GM23248 (cell line): ENCODE results near the gene ALG11. TPM values are rescaled to one million over a fixed set of nuclear protein-coding genes. Genes with fewer than 3 reads are reported as not detected.
A peak's percentile ranks its signal among the peaks of the same experiment; 100 is the strongest.

Source experiments
- DNase-seq: peaks from one replicate; pipeline ENCODE4 v3.0.0-alpha.2; 2015
- H2AFZ ChIP-seq: fragments of 200-600 bp; sonication (generic); 2 replicates; pipeline ENCODE4 v1.6.1; 2016; ENCODE audit warnings: antibody characterized with exemption
- H3F3A ChIP-seq: fragments of 200-600 bp; sonication (generic); 2 replicates; pipeline ENCODE4 v1.6.1; 2016; ENCODE audit warnings: mild to moderate bottlenecking, antibody characterized with exemption, mixed run types; ENCODE audit not compliant: insufficient read depth
- H3K27ac ChIP-seq: fragments of 200-600 bp; sonication (generic); 2 replicates; pipeline ENCODE4 v1.5.1; 2016; ENCODE audit warnings: mild to moderate bottlenecking
- H3K27me3 ChIP-seq: fragments of 200-600 bp; sonication (generic); replicated peaks from 2 replicates; pipeline ENCODE4 v1.6.1; 2016; ENCODE audit warnings: mild to moderate bottlenecking; ENCODE audit not compliant: insufficient read depth
- H3K36me3 ChIP-seq: fragments of 200-600 bp; sonication (generic); 2 replicates; pipeline ENCODE4 v1.6.1; 2016; ENCODE audit warnings: low read depth, mild to moderate bottlenecking
- H3K4me1 ChIP-seq: fragments of 200-600 bp; sonication (generic); 2 replicates; pipeline ENCODE4 v1.6.1; 2016; ENCODE audit warnings: mild to moderate bottlenecking; ENCODE audit not compliant: insufficient read depth
- H3K4me2 ChIP-seq: fragments of 200-600 bp; sonication (generic); one replicate; pipeline ENCODE4 v1.6.1; 2016; ENCODE audit warnings: mild to moderate bottlenecking; ENCODE audit not compliant: unreplicated experiment
- H3K4me3 ChIP-seq: fragments of 200-600 bp; sonication (generic); 2 replicates; pipeline ENCODE4 v1.5.1; 2016; ENCODE audit warnings: mild to moderate bottlenecking
- H3K79me2 ChIP-seq: fragments of 200-600 bp; sonication (generic); 2 replicates; pipeline ENCODE4 v1.6.1; 2016; ENCODE audit warnings: mild to moderate bottlenecking; ENCODE audit not compliant: insufficient read depth
- H3K9ac ChIP-seq: fragments of 200-600 bp; sonication (generic); 2 replicates; pipeline ENCODE4 v1.6.1; 2016; ENCODE audit warnings: mild to moderate bottlenecking
- H3K9me2 ChIP-seq: fragments of 200-600 bp; sonication (generic); 2 replicates; pipeline ENCODE4 v1.6.1; 2016; ENCODE audit warnings: mixed run types, mild to moderate bottlenecking, moderate library complexity; ENCODE audit not compliant: insufficient read depth
- H3K9me3 ChIP-seq: fragments of 200-600 bp; sonication (generic); one replicate; pipeline ENCODE4 v1.6.1; 2017; ENCODE audit warnings: low read depth
- H4K20me1 ChIP-seq: fragments of 200-600 bp; sonication (generic); 2 replicates; pipeline ENCODE4 v1.6.0; 2016; ENCODE audit not compliant: insufficient read depth
- EZH2 ChIP-seq: fragments of 200-600 bp; sonication (generic); IDR thresholded peaks from 2 replicates; pipeline ENCODE4 v1.6.1; 2018; ENCODE audit warnings: antibody characterized with exemption, mild to moderate bottlenecking; ENCODE audit not compliant: insufficient read depth, poor library complexity, severe bottlenecking
- EZH2phosphoT487 ChIP-seq: fragments of 200-600 bp; sonication (generic); IDR thresholded peaks from 2 replicates; pipeline ENCODE4 v1.6.1; 2018; ENCODE audit warnings: antibody characterized with exemption, moderate library complexity, mild to moderate bottlenecking, low read depth; ENCODE audit not compliant: insufficient read depth
- WGBS, 2 experiments: methylation state at CpG; one replicate each; pipeline ENCODE4 v1.1.6; 2015 to 2017; ENCODE audit warnings: low lambda C conversion rate in 2 of 2, low coverage in 1 of 2; ENCODE audit errors: missing lambda C conversion rate in 2 of 2; 5-methylcytosine and 5-hydroxymethylcytosine counted together
- in situ Hi-C: fragments of 300-500 bp; cut with MboI; formaldehyde crosslinking; loops from 2 replicates; pipeline ENCODE4 v1.15.0; 2020
- polyA plus RNA-seq: library from polyadenylated mRNA; unstranded; fragments of >200 nt; fragmentation: Nextera tagmentation; extraction: Ambion mirVana; gene quantifications from 2 replicates; pipeline ENCODE4 v1.2.1, GENCODE V29; 2016
- total RNA-seq: library from RNA; depleted of rRNA; stranded (reverse); fragments of >200 nt; shearing (Covaris generic); gene quantifications from 2 replicates; pipeline ENCODE4 v1.2.3, GENCODE V29; 2014

ALG11 gene
- total and polyA plus RNA-seq, 2 experiments from 2014 or later = 31.6 to 33.3 TPM

DNA sequence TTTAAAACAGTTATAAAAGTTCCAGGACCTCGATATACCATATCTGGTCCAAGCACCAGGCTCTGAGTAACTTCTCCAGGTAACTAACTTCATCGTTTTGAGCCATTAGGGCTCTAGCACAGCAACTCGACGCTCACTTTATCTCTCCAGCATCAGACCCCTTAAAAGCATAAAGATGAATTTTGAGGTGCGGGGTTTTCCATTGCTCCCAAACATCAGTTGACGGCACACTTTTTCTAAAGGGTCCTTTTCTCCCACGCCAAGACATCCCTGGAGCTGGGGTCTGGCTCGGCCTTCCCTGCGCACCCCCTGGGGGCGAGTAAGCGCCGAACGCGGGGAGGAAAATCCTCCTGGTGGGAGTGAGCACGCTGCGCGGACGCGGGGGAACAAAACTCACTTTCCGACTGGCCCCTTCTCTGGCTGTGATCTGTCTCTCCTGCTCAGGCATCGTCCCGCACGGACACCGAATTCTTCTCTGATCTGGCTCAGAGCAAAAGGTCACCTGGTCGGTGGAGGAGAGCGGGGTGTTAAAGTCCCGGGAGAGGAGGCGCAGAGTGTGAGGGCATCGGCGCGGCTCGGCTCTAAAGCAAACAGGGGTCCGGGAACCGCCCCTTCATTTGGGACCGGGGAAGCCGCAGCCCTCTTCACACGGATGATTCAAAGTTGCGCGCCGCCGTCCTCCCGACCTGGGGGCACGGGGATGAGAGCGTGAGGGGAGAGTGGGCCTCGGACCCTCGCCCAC is 1.1 kb upstream of the ALG11 start, which contains the start of gene ATP7B:
Gene ATP7B, minus strand, starts transcription at position 561 of the 742 bp plus-strand sequence. Its CDS starts 113 bp downstream, at position 448.
- peak; percentile 42 for DNase-seq
- TF ChIP-seq EZH2 = peak; percentile 70
- TF ChIP-seq EZH2phosphoT487 = no peak
- H3K9me2 ChIP-seq = no peaks in the 10 kb centered on the region
- peak within 1 kb of the TSS; percentile 64 for H3K27ac ChIP-seq
- H3K27me3 ChIP-seq = peaks cover 22% of the 10 kb centered on the region
- H3K4me1 ChIP-seq = peaks cover 9% of the 10 kb centered on the region
- peak within 1 kb of the TSS; percentile 95 for H3K9ac ChIP-seq
- in situ Hi-C loops = no loop called here
- WGBS, 2 experiments = 6% methylated on average over 39 to 40 of the region's 46 CpGs
- peak within 1 kb of the TSS; percentile 94 for H3K4me3 ChIP-seq
- H3K9me3 ChIP-seq = no peaks in the 10 kb centered on the region
- peaks cover 38% of the 10 kb centered on the region for H3K79me2 ChIP-seq
- no peaks in the 10 kb centered on the region for H3F3A ChIP-seq
- H3K36me3 ChIP-seq = no peaks in the 10 kb centered on the region
- H4K20me1 ChIP-seq = no peaks in the 10 kb centered on the region
- H2AFZ ChIP-seq = peak within 1 kb of the TSS; percentile 97
- peak within 1 kb of the TSS; percentile 90 for H3K4me2 ChIP-seq

DNA sequence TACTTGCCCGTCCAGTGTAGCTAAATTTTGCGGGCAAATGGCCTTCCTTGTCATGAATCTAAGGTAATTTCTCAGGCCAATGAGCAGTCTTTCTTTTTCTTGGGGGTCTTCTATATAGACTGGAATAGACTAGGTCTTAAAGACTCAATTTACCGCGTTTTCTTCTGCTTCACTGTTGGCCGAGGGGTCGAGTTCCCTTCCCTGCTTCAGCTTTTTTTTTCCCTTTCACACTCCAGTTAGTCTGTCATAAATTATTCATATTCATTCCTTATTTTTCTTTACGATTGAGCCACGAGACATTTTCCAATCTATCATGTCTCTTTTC is 276 bp downstream of the ALG11 start:
- in situ Hi-C loops = no loop called here
- H3K79me2 ChIP-seq = peaks cover 51% of the 10 kb centered on the region

DNA sequence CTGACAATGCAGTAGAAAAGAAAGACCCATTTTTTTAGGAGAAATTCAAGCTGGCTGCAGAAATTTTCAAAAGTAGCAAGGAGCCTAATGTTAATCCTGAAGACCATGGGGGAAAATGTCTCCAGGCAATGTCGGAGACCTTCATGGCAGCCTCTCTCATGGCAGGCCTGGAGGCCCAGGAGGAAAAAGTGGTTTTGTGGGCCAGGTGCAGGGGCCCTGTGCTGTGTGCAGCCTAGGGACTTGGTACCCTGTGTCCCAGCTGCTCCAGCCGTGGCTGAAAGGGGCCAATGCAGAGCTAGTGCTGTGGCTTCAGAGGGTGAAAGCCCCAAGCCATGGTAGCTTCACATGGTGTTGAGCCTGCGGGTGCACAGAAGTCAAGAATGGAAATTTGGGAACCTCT is 4.1 kb downstream of the ALG11 start:
- no peaks in the 10 kb centered on the region for H3K9me3 ChIP-seq
- no peak overlapping the region for H3K4me2 ChIP-seq
- peaks cover 9% of the 10 kb centered on the region for H3K4me1 ChIP-seq
- no peaks in the 10 kb centered on the region for H3K27me3 ChIP-seq
- TF ChIP-seq EZH2 = no peak
- no peak for TF ChIP-seq EZH2phosphoT487
- H3K79me2 ChIP-seq = peaks cover 66% of the 10 kb centered on the region
- no peak overlapping the region for H2AFZ ChIP-seq
- no peaks in the 10 kb centered on the region for H4K20me1 ChIP-seq
- WGBS, 2 experiments = 79 to 85% methylated on average over 3 of the region's 3 CpGs
- no peaks in the 10 kb centered on the region for H3F3A ChIP-seq
- no peaks in the 10 kb centered on the region for H3K9me2 ChIP-seq
- no peak overlapping the region for H3K9ac ChIP-seq
- no peak for DNase-seq
- H3K36me3 ChIP-seq = peaks cover 13% of the 10 kb centered on the region
- in situ Hi-C loops = no loop called here
- no peak overlapping the region for H3K27ac ChIP-seq
- no peak overlapping the region for H3K4me3 ChIP-seq

More for the DNA sequence above, 276 bp downstream of the ALG11 start:
- no peaks in the 10 kb centered on the region for H3K36me3 ChIP-seq
- H3K9me2 ChIP-seq = no peaks in the 10 kb centered on the region
- no peak for TF ChIP-seq EZH2
- TF ChIP-seq EZH2phosphoT487 = no peak
- peak overlapping the region; percentile 95 for H3K9ac ChIP-seq
- no peak for DNase-seq
- H3K4me2 ChIP-seq = peak overlapping the region; percentile 90
- peak overlapping the region; percentile 89 for H2AFZ ChIP-seq
- peaks cover 9% of the 10 kb centered on the region for H3K4me1 ChIP-seq
- peaks cover 22% of the 10 kb centered on the region for H3K27me3 ChIP-seq
- H3K9me3 ChIP-seq = no peaks in the 10 kb centered on the region
- H3F3A ChIP-seq = no peaks in the 10 kb centered on the region
- H3K27ac ChIP-seq = peak overlapping the region; percentile 64
- 0 to 1% methylated on average over 8 of the region's 8 CpGs for WGBS, 2 experiments
- no peaks in the 10 kb centered on the region for H4K20me1 ChIP-seq
- peak overlapping the region; percentile 94 for H3K4me3 ChIP-seq

DNA sequence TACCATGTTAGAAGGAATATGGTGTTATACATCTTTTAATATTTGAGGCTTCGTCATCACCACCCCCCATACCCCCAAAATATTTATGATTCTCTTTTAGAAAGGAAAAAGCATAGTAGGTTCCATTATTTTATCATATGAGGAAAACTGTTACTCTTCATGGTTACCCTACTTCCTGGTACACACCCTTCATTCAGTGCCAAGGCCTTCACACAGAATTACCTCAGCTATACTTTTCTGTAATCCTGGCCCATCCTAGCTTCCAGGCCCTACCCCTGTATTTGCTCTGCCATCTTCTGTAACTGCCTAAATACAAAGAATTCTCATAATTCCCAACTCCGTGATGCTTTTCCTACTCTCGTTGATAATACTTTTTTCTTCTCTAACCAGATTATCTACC is 8.0 kb downstream of the ALG11 start:
- H3K9ac ChIP-seq = no peak overlapping the region
- no peaks in the 10 kb centered on the region for H4K20me1 ChIP-seq
- H3K27me3 ChIP-seq = no peaks in the 10 kb centered on the region
- H3K4me2 ChIP-seq = no peak overlapping the region
- TF ChIP-seq EZH2phosphoT487 = no peak
- no peak for TF ChIP-seq EZH2
- in situ Hi-C loops = no loop called here
- no peaks in the 10 kb centered on the region for H3K9me3 ChIP-seq
- no peaks in the 10 kb centered on the region for H3K4me1 ChIP-seq
- no peaks in the 10 kb centered on the region for H3K9me2 ChIP-seq
- H3K79me2 ChIP-seq = peaks cover 36% of the 10 kb centered on the region
- no peaks in the 10 kb centered on the region for H3F3A ChIP-seq
- no peak overlapping the region for H2AFZ ChIP-seq
- no peak overlapping the region for H3K27ac ChIP-seq
- WGBS, 2 experiments = 96 to 97% methylated on average over 3 of the region's 3 CpGs
- H3K36me3 ChIP-seq = peaks cover 30% of the 10 kb centered on the region
- no peak overlapping the region for H3K4me3 ChIP-seq
- DNase-seq = no peak

DNA sequence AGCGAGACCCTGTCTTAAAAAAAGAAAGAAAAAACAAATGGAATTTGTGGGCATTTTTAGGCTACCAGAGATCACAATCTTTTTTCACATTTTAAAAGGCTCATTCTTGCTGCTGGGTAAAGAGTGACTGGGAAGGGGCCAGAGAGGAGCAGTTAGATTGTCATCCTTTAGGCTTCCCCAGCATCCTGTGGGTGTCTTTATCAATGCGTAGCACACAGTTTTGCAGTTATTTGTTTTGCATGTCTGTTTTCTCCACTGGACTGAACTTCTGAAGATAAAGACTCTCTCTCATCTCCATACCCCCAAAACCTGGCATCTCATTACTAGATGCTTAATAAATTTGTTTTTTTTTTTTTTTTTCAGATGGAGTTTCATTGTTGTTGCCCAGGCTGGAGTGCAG is 10.2 kb downstream of the ALG11 start:
- H2AFZ ChIP-seq = no peak overlapping the region
- no peaks in the 10 kb centered on the region for H3K9me3 ChIP-seq
- H3K36me3 ChIP-seq = peaks cover 33% of the 10 kb centered on the region

More for the DNA sequence above, 10.2 kb downstream of the ALG11 start:
- no peak overlapping the region for H3K4me2 ChIP-seq
- H3K27ac ChIP-seq = no peak overlapping the region
- WGBS, 2 experiments = 95 to 100% methylated on average over 2 of the region's 2 CpGs
- H4K20me1 ChIP-seq = no peaks in the 10 kb centered on the region
- H3K9ac ChIP-seq = no peak overlapping the region
- H3K79me2 ChIP-seq = peaks cover 26% of the 10 kb centered on the region
- H3K4me3 ChIP-seq = no peak overlapping the region
- H3K27me3 ChIP-seq = no peaks in the 10 kb centered on the region
- TF ChIP-seq EZH2 = no peak
- no peak for TF ChIP-seq EZH2phosphoT487
- DNase-seq = no peak
- H3K4me1 ChIP-seq = no peaks in the 10 kb centered on the region
- H3F3A ChIP-seq = no peaks in the 10 kb centered on the region
- in situ Hi-C loops = no loop called here
- no peaks in the 10 kb centered on the region for H3K9me2 ChIP-seq
